Measurements from ENCODE around the gene FGF5.
"Not testable (repeated sequence)": the region's sequence is repeated elsewhere in the genome, so short reads cannot be mapped to it uniquely, and the experiment has no call there.

FGF5 gene

DNA sequence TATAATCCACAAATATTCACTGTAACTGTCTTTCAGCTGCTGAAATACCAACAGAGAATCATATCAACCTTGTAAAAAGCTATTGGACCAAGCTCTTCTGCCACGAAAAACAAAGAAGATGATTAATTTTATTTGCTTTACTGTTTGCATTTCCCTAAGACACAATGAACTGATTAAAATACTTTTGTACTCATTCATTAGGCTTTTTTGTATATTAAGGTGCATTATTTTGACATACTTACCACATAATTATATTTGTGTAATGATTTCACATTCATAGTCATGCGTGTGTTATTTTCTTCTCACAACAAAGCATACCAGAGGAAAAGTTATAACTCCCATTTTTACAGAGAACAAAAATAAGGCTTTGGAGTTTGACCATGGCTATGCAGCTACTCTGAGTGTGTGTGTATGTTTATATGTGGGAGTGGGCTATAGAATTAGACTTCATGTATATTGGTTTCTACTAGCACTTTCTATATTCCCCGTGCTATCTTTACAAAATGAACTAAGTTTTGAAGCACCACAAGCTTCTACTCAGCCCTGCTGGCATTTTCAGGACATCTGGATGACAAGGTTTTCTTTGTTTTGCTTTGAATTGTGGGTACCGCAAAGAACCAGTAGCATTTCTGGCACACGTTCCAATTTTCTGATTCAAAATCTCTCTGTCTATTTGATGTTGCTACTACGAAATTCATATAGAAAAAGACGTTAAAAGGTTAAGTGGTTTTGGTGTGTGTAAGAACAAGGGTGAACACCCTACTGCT, 11.0 kb upstream of the FGF5 start:
- DNase-seq = no peak

DNA sequence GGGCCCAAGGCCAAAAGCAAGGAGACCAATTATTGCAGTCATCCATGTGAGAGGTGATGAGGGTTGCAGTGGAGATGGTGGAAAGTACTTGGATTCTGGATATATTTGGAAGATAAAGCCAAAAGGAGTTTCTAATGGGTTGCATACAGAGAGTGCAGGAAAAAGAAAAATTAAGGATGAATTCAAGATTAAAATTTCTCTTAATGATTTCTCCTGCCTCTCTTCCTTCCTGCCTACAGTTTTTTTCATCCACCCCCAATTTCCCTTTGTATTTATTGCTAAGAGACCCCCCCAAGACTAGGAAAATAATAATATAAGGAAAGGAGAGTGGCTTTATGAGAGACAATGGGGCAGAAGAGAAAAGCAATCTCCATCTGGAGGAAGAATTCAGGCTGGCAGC, 8.6 kb upstream of the FGF5 start:
- no peak for DNase-seq

DNA sequence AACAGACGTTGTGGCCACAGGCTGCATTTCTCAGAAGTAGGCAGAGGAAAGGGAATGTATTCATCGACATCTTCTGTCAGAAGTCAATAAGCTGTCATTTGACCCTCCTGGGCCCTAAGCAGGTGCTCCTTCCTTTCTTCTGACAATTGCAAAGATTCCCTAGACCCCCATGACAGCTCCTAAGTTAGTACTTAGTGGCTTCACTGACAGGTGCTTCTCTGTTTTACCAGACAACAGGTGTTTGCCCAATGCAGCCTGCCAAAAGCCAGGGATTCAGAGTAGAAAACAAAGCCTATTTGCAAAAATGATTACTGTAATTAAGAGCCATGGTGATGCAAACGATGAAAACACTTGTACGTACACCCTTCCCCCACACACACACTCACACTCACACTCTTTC, 7.5 kb upstream of the FGF5 start:
- DNase-seq = no peak

DNA sequence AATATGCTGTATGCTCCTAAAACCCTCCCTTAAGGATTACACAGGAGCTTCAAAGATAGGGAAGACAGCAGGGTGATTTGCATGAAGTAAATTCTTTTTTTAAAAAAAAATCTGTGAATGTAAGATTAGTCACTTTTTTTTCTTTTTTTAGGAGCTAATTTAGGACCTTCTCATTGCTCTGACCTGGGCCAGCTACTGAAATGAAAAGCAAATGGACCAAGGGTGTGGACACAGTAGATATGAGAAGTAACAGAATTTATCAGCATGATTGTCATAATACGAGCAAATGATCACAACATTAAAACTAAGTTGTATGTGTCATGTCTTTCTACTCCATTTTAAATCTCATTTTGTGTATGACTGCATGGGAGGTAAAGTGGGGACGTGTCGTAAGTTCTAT, 6.6 kb upstream of the FGF5 start:
- DNase-seq = no peak

DNA sequence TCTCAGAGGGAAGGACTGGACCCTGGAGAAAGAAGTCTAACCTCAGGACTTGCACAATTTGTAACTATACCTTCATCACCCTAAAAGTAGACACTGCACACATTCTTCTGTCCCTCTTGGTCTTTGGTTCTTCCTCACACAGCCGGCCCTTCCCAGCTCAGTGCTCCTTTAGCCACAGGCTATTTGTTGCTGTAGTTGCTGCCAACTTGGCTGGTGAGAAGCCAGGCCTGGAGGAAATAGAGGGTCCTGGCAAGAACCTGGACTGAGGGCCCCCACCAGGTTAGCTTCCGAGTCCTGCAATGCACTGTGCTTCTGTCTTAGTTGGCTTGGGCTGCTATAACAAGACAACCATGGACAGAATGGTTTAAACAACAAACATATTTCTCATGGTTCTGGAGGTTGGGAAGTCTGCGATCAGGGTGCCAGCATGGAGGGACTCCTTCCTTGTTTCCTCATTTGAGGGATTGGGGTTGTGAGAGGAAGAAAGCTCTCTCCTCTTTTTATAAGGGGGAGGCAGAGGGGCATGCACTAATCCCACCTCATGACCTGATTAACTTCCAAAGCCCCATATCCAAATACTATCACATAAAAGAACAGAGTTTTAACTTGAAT, 4.4 kb upstream of the FGF5 start:
- DNase-seq = no peak

DNA sequence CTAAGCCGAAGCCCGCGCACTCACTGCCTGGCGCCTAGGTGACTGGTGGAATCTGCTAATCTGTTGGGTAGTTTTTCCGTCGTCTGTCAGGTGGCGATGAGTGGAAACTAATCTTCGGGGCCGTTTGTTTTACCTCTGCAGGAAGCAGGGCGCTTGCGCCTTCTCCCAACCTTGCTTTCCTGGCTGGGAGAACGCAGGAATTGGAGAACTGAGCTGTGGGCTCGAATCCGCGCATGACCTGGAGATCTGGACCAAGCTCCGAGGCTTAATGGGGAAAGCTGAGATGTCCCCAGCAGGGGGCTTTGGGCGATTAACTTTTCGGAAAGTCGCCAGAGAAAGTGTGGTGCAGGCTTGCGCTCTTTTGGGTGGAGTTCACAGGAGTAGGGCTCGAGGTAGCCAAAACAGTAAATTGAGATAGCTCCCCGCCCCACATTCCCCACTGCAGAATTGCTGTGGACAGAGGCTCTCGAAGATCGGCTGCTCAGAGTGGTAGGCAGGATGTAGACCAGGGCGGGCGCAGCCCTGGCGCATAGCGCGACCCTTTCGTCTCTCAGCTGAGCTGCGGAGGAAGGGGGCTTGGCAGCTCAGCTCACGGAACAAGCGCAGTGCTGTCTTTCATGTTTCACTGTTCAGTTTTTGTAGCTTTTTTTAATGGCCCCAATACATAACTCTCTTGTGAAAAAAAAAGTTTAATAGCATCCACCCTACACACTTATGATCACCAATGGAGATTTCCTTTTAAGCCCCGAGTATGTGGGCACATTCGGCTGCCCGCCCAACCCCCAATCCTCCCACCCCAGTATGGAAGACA, 2.7 kb upstream of the FGF5 start:
- DNase-seq = no peak

DNA sequence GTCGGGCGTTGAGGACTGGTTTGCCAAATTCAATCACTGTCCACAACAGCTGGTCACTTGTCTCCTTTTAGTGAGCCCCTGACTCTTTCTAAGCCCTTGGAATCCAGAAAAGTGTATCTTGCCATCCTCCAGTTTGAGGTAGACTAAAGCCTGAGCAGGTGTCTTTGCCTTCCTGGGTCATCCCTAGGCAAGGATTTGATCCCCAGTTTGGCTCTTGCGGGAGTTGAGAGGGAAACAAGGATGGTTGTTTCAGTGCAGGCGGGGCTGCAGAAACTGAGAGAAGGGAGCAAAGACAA, 2.2 kb upstream of the FGF5 start:
- DNase-seq = no peak

DNA sequence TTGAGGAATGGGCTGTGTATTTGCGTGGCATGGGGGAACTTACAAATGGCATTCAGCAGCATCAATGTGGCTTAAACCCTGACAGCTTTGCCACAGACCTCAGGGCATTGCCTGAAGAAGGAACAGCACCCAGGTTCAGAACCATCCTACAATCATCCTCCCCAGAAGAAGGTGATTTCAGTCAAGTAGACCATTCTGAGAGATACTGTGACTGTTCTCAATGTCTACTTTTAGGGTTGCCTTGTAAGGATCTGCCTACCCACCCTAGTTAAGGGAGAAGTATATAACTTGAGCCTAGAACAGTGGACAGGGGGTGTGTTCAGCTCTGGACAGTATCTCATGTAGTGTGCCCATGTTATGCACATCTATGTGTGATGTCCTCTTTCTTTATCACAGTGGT, 1.6 kb upstream of the FGF5 start:
- no peak for DNase-seq

DNA sequence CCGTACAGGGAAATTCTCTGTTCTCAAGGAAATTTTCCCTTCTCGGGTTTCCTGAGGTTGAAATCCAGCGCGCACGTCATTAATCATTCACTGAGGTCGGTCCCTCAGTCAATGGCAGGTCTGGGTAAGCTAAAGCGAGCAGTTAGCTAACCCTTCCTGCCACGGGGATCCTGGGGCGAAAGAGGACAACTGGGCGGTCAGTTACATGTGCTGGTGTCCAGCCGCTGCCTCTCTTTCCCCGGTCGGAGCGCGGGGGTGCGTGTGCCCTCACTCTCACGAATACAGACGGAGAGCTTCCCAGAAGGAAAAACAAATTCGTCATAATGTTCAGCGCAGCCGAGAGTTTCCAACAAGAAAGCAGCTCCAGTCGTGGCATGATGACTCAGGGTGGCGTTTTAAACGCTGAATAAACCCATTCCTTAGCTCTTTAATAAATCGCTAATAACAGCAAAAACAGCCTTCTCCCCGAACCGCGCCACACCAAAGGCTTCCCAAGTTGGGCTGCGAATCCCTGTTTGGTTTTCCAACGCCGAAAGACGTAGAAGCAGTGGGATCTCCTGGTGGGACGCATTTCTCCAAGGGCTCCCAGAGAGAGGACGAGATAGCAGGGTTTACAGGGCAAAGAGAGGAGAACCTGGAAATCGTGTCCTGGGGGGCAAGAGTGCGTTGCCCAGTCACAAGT, 752 bp upstream of the FGF5 start:
- no peak for DNase-seq

DNA sequence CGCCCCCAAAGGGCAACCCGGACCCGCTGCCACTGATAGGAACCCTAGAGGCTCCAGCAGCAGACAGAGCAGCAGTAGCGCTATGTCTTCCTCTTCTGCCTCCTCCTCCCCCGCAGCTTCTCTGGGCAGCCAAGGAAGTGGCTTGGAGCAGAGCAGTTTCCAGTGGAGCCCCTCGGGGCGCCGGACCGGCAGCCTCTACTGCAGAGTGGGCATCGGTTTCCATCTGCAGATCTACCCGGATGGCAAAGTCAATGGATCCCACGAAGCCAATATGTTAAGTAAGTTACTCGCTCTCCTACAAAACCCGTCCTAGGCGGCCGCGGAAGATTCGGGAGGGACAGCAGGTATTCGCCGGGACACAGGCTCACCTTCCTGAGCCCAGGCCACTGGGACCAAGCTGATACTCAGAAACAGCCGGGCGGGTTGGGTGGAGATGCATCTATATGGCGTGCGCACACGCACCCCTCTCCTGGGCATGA, 477 bp downstream of the FGF5 start:
- DNase-seq = no peak

DNA sequence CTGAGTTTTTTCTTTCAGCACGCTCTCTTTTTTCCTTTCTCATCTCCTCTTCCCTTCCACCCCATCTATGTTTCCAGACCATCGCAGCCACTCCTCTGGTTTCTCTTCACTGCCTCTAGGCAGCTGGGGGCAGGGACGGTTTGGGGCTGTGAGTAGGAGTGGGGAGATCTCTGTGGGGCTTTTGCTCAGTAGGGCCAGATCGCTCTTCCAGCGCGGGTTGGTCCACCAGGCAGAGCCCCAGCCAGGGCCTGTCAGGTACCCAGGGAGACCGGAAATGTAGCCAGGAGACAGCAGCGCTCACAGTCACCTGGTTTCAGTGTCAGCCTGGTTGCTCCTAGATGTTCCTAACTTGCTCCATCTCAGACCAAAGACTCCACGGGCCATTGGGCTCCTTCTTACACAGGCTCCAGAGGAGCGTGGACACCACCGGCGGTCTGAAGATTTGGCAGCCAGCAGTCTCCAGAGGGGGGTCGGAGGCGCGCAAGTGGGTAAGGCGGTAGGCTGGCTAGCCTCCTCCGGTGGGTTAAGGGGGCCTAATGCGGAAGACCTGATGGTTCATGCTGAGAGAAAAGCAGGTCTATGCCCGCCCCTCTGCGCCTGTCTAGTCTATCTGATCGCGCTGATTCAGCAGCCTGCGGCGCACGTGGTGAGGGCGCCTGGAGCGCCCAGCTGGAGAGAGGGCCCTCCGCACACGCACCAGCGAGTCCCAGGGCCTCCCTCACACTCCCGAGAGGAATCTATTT, 1.8 kb downstream of the FGF5 start:
- DNase-seq = no peak

DNA sequence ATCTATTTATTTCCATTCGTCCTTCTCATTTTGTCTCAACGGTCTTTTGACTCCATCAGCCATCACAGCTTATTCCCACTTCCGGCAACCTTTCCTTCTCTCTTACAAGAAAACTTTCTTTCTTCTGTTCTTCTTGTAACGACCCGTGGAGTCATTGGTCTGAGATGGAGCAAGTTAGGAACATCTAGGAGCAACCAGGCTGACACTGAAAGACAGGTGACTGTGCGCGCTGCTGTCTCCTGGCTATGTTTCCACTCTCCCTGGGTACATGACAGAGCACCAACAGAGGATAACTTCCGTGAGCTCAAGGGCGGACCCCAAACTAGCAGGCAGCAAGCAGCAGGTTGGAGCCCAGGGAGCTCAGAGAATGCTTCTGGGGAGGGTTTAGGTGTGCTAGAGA, 2.5 kb downstream of the FGF5 start:
- no peak for DNase-seq

DNA sequence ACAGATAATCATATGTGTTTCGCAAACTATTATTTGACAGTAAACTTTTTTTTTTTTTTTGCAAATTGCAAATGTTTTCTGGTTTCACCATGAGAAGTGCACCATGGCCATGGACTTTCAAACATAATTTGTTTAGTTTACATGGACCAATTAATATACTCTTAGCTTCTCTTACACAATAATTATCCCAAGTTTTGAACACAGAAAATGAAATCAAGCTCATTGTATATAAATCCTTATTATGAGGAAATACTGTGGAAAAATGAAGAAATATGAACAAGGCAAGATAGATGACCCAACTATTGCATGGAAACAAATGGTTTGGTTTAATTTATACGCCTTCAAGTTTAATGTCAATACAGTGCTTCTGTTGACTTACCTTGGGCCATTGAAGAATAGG, 3.9 kb downstream of the FGF5 start:
- no peak for DNase-seq

DNA sequence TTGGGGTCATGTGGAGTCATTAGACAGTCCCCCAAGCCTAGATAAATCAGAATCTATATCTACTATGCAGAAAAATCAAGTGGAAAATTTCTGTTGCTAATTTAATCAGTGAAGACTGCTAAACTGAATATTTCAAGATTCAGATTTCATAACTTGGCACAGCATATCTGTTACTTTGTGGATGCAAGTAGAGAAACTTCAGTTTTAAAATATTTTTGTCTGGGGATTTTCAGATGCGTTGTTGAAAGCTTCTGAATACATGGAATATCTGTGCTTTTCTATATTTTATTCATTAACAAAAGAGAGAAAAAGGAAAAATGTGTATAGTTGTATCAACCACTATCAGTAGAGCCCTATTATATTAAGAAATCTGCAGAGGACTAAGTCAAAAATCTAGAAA, 4.4 kb downstream of the FGF5 start:
- no peak for DNase-seq

DNA sequence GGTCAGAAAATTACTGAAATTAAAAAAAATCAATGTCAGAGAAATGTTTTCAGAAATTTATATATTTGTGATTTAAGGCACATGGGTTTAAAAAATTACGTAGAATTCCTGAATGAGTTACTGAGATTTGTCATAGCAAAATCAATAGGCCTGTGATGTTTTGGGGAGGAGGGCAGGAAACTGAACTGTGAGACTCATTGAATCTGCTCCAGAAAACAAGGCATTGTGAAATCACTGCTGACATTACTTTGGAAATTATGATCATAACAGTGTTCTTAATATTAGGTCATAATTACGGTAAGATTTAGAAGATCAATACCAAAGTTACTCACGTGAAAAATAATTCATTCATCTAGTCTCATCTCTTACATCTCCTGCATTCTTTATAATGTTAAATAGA, 5.3 kb downstream of the FGF5 start:
- no peak for DNase-seq

DNA sequence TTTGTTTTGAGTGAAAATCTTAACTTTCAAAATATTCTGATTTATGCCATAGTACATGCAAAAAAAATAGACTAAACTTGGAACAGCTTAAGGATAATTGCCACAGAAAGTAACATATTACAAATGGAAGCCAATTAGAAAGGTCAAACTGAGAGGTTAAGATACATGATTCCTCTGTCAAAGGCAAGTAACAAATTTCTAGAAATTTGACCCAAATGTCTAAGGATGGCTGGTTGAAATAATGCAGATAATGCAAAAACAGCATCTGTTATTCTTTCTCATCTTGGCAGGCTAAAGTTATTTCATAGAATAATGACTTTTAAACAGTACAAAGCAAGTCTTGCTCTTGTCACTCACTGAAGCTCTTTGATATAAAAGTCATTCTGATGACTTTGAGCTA, 10.5 kb downstream of the FGF5 start:
- DNase-seq = no peak

DNA sequence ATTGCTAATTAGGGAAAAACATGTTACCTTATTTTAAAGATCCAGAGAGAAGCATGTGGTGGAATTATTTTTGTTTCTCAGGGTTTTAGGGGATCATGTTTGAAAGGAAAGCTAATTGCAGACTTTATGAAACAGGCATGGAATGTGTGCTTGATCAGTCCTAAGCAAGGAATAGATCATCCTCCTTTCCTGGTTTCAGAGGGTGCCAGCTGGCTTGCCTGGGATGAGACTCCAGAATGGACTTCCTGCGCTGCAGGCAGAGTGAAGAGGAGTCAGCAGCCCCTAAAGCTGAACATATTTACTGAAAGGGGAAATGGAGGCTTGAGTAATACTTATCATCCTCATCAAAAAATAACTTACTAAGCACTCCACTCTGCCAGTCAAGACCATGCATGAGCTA, 13.3 kb downstream of the FGF5 start:
- no peak for DNase-seq

DNA sequence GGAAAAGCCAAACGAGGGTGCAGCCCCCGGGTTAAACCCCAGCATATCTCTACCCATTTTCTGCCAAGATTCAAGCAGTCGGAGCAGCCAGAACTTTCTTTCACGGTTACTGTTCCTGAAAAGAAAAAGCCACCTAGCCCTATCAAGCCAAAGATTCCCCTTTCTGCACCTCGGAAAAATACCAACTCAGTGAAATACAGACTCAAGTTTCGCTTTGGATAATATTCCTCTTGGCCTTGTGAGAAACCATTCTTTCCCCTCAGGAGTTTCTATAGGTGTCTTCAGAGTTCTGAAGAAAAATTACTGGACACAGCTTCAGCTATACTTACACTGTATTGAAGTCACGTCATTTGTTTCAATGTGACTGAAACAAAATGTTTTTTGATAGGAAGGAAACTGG, 20.0 kb downstream of the FGF5 start:
- DNase-seq = no peak

DNA sequence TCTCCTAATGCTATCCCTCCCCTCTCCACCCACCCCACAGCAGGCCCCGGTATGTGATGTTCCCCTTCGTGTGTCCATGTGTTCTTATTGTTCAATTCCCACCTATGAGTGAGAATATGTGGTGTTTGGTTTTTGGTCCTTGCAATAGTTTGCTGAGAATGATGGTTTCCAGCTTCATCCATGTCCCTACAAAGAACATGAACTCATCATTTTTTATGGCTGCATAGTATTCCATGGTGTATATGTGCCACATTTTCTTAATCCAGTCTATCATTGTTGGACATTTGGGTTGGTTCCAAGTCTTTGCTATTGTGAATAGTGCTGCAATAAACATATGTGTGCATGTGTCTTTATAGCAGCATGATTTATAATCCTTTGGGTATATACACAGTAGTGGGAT, 24.2 kb downstream of the FGF5 start:
- not testable (repeated sequence) for DNase-seq

DNA sequence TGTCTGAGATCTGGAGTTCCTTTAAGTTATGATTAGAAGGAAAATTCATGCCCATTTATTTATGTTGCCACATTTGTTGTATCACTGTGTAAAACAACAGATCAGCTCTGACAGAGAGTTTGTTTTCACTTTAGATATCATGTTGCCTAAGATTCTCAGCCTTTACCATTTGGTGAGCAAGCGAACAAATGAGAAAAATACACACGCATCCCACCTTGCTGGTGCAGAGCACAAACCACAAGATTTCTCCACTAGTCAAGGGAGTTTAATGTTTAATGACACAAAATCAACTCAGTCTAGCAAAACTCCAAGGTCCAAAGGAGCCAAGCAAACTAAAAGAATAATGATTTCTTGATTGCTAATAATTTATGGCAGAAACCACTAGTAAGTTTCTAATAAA, 27.7 kb downstream of the FGF5 start:
- DNase-seq = no peak

DNA sequence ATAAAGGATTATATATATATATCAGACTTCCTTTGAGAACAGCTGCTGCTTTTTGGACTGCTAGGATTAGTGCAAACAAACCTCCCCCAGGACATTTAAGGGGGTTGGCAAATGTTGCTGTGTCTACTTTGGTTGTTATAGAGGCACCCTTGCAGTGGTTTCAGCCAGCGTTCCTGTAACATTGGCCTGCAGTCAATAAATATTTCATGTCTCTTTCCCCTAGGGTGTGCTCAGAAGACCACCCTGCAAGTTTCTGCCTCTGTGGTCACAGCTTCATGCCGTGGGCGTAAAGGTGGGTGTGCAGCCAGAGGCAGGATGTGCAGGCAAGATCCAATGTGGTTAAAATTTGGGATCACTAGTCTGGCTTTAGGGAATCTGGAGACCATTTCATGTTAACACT, 28.9 kb downstream of the FGF5 start:
- DNase-seq = no peak

DNA sequence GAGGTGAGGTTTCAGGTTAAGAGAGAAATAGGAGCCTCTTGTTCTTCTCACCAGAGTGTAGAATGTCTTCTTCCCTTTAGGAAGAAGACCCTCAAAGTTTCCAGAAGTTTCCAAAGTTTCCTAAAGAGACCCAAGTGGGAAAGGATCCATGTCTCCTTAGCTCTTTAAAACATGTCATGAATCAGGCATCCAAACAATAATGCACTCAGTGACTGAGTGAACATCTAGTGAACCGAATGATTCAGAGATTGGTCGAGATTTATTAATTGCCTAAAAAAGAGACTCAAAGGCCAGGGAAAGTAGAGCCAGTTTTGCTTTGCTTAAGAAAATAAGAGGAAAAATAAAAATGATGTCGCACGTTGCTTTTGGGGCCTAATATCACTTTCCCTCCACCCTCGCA, 29.4 kb downstream of the FGF5 start:
- DNase-seq = no peak

DNA sequence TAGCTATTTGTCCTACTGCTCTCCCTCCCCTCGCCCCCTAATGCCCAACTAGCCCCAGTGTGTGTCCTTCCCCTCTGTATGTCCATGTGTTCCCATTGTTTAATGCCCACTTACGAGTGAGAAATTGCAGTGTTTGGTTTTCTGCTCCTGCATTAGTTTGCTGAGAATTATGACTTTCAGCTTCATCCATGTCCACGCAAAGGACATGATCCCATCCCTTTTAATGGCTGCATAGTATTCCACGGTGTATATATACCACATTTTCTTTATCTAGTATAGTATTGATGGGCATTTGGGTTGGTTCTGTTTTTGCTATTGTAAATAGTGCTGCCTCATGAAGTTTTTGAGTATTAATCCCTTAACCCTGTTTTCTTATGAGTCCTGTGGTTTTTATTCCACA, 35.4 kb downstream of the FGF5 start:
- DNase-seq = no peak

All from activated naive CD4-positive, alpha-beta T cell treated with Interleukin-2 at 50 U/mL for 16 hours (primary cell).